ENCODE measurements around the gene ECHDC3. TPM values are rescaled to one million over a fixed set of nuclear protein-coding genes. Genes with fewer than 3 reads are reported as not detected.

Gene ECHDC3
- total and polyA plus RNA-seq, 2 of the 13 experiments (the other 11 are each of a cell fraction or from before 2014, with no cell fraction given): not detected

DNA sequence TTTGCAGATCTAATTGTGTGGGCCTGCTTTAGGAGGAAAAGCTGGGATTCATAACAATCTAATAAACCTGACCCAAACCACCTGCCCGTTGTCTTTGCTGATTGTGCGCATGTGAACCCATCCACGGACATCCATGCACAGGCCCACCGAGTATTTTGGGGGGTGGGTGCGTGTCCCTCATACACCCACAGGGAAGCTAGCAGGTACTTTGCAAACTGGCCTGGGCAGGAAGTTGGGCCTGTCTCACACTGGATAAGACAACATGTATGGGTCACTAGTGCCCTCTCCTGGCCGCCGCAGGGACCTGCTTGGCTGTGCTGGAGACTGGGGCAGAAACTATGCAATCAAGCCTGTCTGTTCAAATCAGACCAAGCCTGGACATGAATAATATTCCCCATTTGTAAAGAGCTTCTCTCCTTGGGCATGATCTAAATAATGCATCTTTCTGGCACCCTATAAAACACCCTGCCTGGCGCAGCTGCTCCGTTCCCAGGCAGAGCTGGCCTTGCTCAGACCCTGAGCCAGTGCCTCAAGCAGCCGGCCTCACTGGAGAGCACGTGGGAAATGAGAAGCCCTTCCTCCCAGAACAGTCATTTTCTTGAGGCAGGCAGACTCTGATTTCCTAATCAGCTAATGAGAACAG lies 15.8 kb downstream of the ECHDC3 start (continued):
- TF ChIP-seq, protein P1, sequence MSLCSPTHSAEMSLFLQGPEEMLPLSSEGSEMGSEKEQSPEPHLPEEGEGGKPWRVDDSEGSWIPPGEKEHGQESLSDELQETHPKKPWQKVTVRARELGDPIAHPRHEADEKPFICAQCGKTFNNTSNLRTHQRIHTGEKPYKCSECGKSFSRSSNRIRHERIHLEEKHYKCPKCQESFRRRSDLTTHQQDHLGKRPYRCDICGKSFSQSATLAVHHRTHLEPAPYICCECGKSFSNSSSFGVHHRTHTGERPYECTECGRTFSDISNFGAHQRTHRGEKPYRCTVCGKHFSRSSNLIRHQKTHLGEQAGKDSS (CRISPR knock-in tag; IDR thresholded peaks at IDR 0.05; ENCODE audit: borderline replicate concordance, low read depth): peak; percentile 46; the same call in 1 of the 2 replicates
- peak; percentile 84; the same call in 1 of the 2 replicates for TF ChIP-seq CHD4 (IDR thresholded peaks at IDR 0.05; ENCODE audit: borderline replicate concordance, low read length)
- TF ChIP-seq, protein P2, sequence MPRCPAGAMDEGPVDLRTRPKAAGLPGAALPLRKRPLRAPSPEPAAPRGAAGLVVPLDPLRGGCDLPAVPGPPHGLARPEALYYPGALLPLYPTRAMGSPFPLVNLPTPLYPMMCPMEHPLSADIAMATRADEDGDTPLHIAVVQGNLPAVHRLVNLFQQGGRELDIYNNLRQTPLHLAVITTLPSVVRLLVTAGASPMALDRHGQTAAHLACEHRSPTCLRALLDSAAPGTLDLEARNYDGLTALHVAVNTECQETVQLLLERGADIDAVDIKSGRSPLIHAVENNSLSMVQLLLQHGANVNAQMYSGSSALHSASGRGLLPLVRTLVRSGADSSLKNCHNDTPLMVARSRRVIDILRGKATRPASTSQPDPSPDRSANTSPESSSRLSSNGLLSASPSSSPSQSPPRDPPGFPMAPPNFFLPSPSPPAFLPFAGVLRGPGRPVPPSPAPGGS (CRISPR knock-in tag; IDR thresholded peaks at IDR 0.05): peak; percentile 50; the same call in 1 of the 2 replicates
- TF ChIP-seq ETV6 (CRISPR knock-in tag; conservative IDR thresholded peaks at IDR 0.05): no peak
- no peak for TF ChIP-seq ZNF207 (IDR thresholded peaks at IDR 0.05; ENCODE audit: borderline replicate concordance)
- peak; percentile 28; the same call in 1 of the 2 replicates for TF ChIP-seq TAF1 (CRISPR knock-in tag; IDR thresholded peaks at IDR 0.05)
- 0 out of 2 replicates have a peak, but pooled peaks have one; percentile 26 for TF ChIP-seq ZC3H4 (CRISPR knock-in tag; IDR thresholded peaks at IDR 0.05; ENCODE audit: borderline replicate concordance)
- peak; percentile 53; the same call in 1 of the 2 replicates for TF ChIP-seq ZNF737 (CRISPR knock-in tag; IDR thresholded peaks at IDR 0.05; ENCODE audit: borderline replicate concordance)
- peak; percentile 69 for TF ChIP-seq SALL1 (CRISPR knock-in tag; IDR thresholded peaks at IDR 0.05)
- 0 out of 2 replicates have a peak, but pooled peaks have one; percentile 58 for TF ChIP-seq SAFB2 (CRISPR knock-in tag; IDR thresholded peaks at IDR 0.05; ENCODE audit: borderline replicate concordance, low read depth)
- TF ChIP-seq ZNF317 (CRISPR knock-in tag; IDR thresholded peaks at IDR 0.05): 0 out of 2 replicates have a peak, but pooled peaks have one; percentile 38
- TF ChIP-seq NFKB2 (CRISPR knock-in tag; IDR thresholded peaks at IDR 0.05; ENCODE audit: borderline replicate concordance): peak; percentile 51; the same call in 1 of the 2 replicates
- TF ChIP-seq, protein P3, sequence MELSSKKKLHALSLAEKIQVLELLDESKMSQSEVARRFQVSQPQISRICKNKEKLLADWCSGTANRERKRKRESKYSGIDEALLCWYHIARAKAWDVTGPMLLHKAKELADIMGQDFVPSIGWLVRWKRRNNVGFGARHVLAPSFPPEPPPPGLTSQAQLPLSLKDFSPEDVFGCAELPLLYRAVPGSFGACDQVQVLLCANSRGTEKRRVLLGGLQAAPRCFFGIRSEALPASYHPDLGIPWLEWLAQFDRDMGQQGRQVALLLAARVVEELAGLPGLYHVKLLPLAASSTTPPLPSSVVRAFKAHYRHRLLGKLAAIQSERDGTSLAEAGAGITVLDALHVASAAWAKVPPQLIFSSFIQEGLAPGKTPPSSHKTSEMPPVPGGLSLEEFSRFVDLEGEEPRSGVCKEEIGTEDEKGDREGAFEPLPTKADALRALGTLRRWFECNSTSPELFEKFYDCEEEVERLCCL (CRISPR knock-in tag; IDR thresholded peaks at IDR 0.05; ENCODE audit: borderline replicate concordance): no peak
- TF ChIP-seq NFE2L2 (IDR thresholded peaks at IDR 0.05; ENCODE audit: low read length): no peak
- TF ChIP-seq RELA (CRISPR knock-in tag; IDR thresholded peaks at IDR 0.05): no peak
- TF ChIP-seq, protein P4, sequence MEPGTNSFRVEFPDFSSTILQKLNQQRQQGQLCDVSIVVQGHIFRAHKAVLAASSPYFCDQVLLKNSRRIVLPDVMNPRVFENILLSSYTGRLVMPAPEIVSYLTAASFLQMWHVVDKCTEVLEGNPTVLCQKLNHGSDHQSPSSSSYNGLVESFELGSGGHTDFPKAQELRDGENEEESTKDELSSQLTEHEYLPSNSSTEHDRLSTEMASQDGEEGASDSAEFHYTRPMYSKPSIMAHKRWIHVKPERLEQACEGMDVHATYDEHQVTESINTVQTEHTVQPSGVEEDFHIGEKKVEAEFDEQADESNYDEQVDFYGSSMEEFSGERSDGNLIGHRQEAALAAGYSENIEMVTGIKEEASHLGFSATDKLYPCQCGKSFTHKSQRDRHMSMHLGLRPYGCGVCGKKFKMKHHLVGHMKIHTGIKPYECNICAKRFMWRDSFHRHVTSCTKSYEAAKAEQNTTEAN (CRISPR knock-in tag; conservative IDR thresholded peaks at IDR 0.05): peak; percentile 11; the same call in 1 of the 2 replicates
- TF ChIP-seq NFYB (CRISPR knock-in tag; IDR thresholded peaks at IDR 0.05): no peak
- TF ChIP-seq ZNF232 (CRISPR knock-in tag; IDR thresholded peaks at IDR 0.05; ENCODE audit: borderline replicate concordance): peak; percentile 47; the same call in 1 of the 2 replicates
- peak; percentile 68; the same call in 1 of the 2 replicates for TF ChIP-seq ZNF343 (CRISPR knock-in tag; IDR thresholded peaks at IDR 0.05)
- no peak for TF ChIP-seq TBL1XR1 (IDR thresholded peaks at IDR 0.05; ENCODE audit: borderline replicate concordance, low read length, partially characterized antibody)
- 0 out of 2 replicates have a peak, but pooled peaks have one; percentile 2 for TF ChIP-seq FOXJ3 (CRISPR knock-in tag; IDR thresholded peaks at IDR 0.05; ENCODE audit: borderline replicate concordance)
- TF ChIP-seq, protein P5, sequence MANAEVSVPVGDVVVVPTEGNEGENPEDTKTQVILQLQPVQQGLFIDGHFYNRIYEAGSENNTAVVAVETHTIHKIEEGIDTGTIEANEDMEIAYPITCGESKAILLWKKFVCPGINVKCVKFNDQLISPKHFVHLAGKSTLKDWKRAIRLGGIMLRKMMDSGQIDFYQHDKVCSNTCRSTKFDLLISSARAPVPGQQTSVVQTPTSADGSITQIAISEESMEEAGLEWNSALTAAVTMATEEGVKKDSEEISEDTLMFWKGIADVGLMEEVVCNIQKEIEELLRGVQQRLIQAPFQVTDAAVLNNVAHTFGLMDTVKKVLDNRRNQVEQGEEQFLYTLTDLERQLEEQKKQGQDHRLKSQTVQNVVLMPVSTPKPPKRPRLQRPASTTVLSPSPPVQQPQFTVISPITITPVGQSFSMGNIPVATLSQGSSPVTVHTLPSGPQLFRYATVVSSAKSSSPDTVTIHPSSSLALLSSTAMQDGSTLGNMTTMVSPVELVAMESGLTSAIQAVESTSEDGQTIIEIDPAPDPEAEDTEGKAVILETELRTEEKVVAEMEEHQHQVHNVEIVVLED (CRISPR knock-in tag; IDR thresholded peaks at IDR 0.05; ENCODE audit: borderline replicate concordance): peak; percentile 46; the same call in 1 of the 2 replicates
- TF ChIP-seq DNMT1 (CRISPR knock-in tag; IDR thresholded peaks at IDR 0.05): no peak

Data from HepG2 (cell line).